K562 (cell line): ENCODE measurements around the gene MUSK. TPM values are rescaled to one million over a fixed set of nuclear protein-coding genes. Genes with fewer than 3 reads are reported as not detected.

Source experiments
- ATAC-seq: fragments of 200-7000 bp; cut with Tn5 transposase; 3 replicates; pipeline ENCODE4 v1.9.1; 2020; ENCODE audit warnings: moderate library complexity
- BruUV-seq: library from RNA; stranded (reverse); fragments of 400-500 nt; replicated peaks from 2 replicates; lab custom pipeline; 2021; lab: Mats Ljungman, UMichigan
- CTCF ChIA-PET: fragments of 300-600 bp; formaldehyde crosslinking; extraction: SDS; loops from one replicate; lab custom pipeline; 2021; ENCODE audit warnings: low intra/inter-chr PET ratio; lab: Yijun Ruan, JAX
- POLR2A ChIA-PET: fragments of 300-600, 350-650 bp; sonication (Branson Sonifier 250); formaldehyde crosslinking; extraction: SDS; loops from one replicate; lab custom pipeline; 2021; ENCODE audit warnings: antibody characterized with exemption, inconsistent platforms; lab: Yijun Ruan, JAX
- DNase-seq, 4 experiments: peaks; one replicate each; pipeline versions ENCODE4 v3.0.0 to v3.0.0-alpha.2; 2011 to 2018; ENCODE audit warnings: low spot score in 3 of 4, mixed read lengths in 3 of 4; ENCODE audit errors: extremely low read depth in 1 of 4
- FAIRE-seq: peaks from 2 replicates; lab custom pipeline; 2011; peaks lifted over from hg19 to GRCh38; lab: Jason Lieb, UNC
- H2AFZ ChIP-seq: 2 replicates; pipeline ENCODE4 v1.6.0; 2011; ENCODE audit warnings: low read depth, low read length, control low read depth, inconsistent platforms
- H3K27ac ChIP-seq: fragments of 200-600 bp; 3 replicates; pipeline ENCODE4 v1.8.0; 2011; ENCODE audit warnings: low read depth, mild to moderate bottlenecking, control low read depth, inconsistent platforms, low read length, moderate library complexity, mixed read lengths; ENCODE audit errors: extremely low read depth
- H3K27me3 ChIP-seq, 2 experiments: fragments of 300-600 bp in 1 of 2; 2 replicates in 1 of 2; 3 replicates in 1 of 2; pipeline versions ENCODE4 v1.6.0 to v1.8.0; 2011; ENCODE audit warnings: inconsistent platforms in 2 of 2, low read length in 2 of 2, mild to moderate bottlenecking in 1 of 2, mixed read lengths in 1 of 2, moderate library complexity in 1 of 2; ENCODE audit not compliant: control insufficient read depth in 2 of 2, insufficient read depth in 2 of 2
- H3K36me3 ChIP-seq: fragments of 300-600 bp; 3 replicates; pipeline ENCODE4 v1.8.0; 2011; ENCODE audit warnings: mild to moderate bottlenecking, low read length, inconsistent platforms; ENCODE audit not compliant: control insufficient read depth, insufficient read depth
- H3K4me1 ChIP-seq, 2 experiments: fragments of 200-600 bp in 1 of 2; replicated peaks in 1 of 2; 2 replicates in 1 of 2; 3 replicates in 1 of 2; pipeline versions ENCODE4 v1.5.1 to v1.8.0; 2011; ENCODE audit warnings: inconsistent platforms in 2 of 2, low read length in 2 of 2, mild to moderate bottlenecking in 1 of 2, mixed read lengths in 1 of 2, moderate library complexity in 1 of 2; ENCODE audit not compliant: control insufficient read depth in 2 of 2, insufficient read depth in 2 of 2
- H3K4me2 ChIP-seq: 2 replicates; pipeline ENCODE4 v1.6.1; 2011; ENCODE audit warnings: low read length, control low read depth, inconsistent platforms, mixed read lengths; ENCODE audit not compliant: insufficient read depth
- H3K4me3 ChIP-seq: fragments of 200-600 bp; sonication (generic), shearing (Covaris generic); 2 replicates; pipeline ENCODE4 v1.5.1; 2016; ENCODE audit warnings: control low read depth, inconsistent platforms
- H3K79me2 ChIP-seq: fragments of 200-600 bp; 3 replicates; pipeline ENCODE4 v1.8.0; 2011; ENCODE audit warnings: low read length, inconsistent platforms; ENCODE audit not compliant: control insufficient read depth, insufficient read depth
- H3K9ac ChIP-seq, 2 experiments: 2 replicates each; pipeline versions ENCODE4 v1.6.0 to v1.6.1; 2011; ENCODE audit warnings: low read depth in 2 of 2, low read length in 2 of 2, control low read depth in 1 of 2, inconsistent platforms in 1 of 2, mild to moderate bottlenecking in 1 of 2, mixed read lengths in 1 of 2; ENCODE audit not compliant: insufficient read depth in 1 of 2
- H3K9me1 ChIP-seq: one replicate; pipeline ENCODE4 v1.6.0; 2011; ENCODE audit warnings: inconsistent platforms, mild to moderate bottlenecking, low read length, moderate library complexity; ENCODE audit not compliant: control insufficient read depth, insufficient read depth
- H3K9me3 ChIP-seq: replicated peaks from 2 replicates; pipeline ENCODE4 v1.5.1; 2011; ENCODE audit warnings: low read depth, low read length, inconsistent platforms; ENCODE audit not compliant: control insufficient read depth, insufficient read depth
- H4K20me1 ChIP-seq: replicated peaks from 2 replicates; pipeline ENCODE4 v1.6.1; 2011; ENCODE audit warnings: low read length, inconsistent platforms, mixed read lengths; ENCODE audit not compliant: control insufficient read depth, insufficient read depth
- HDAC3 ChIP-seq: fragments of 450-650 bp; IDR thresholded peaks from 2 replicates; pipeline ENCODE4 v1.6.1; 2018; ENCODE audit warnings: borderline replicate concordance, mild to moderate bottlenecking, moderate library complexity; ENCODE audit not compliant: partially characterized antibody
- MAFG ChIP-seq: fragments of 450-650 bp; conservative IDR thresholded peaks from 2 replicates; pipeline ENCODE4 v1.6.1; 2016; ENCODE audit warnings: missing genetic modification characterization, missing compliant biosample characterization
- MAZ ChIP-seq, 2 experiments: fragments of 450-650 bp in 1 of 2; sonication (generic) in 1 of 2; formaldehyde crosslinking; IDR thresholded peaks in 1 of 2; conservative IDR thresholded peaks in 1 of 2; 2 replicates each; pipeline versions ENCODE4 v1.4.0 to v1.5.0; 2020; ENCODE audit warnings: mild to moderate bottlenecking in 1 of 2, missing genetic modification reagents in 1 of 2
- NFRKB ChIP-seq: fragments of 450-650 bp; IDR thresholded peaks from 2 replicates; pipeline ENCODE4 v1.6.1; 2016; ENCODE audit warnings: low read depth
- NR4A1 ChIP-seq, 2 experiments: fragments of 250-450 bp in 1 of 2; fragments of 450-650 bp in 1 of 2; sonication (Bioruptor Pico) in 1 of 2; IDR thresholded peaks; 2 replicates each; pipeline versions ENCODE4 v1.4.0 to v1.6.1; 2016 to 2020; ENCODE audit warnings: mild to moderate bottlenecking in 2 of 2, missing compliant biosample characterization in 1 of 2, missing genetic modification characterization in 1 of 2, moderate library complexity in 1 of 2
- NRF1 ChIP-seq, 2 experiments: fragments of 450-650 bp; IDR thresholded peaks in 1 of 2; conservative IDR thresholded peaks in 1 of 2; 2 replicates each; pipeline ENCODE4 v1.6.1; 2014; ENCODE audit warnings: mild to moderate bottlenecking in 2 of 2
- NUFIP1 ChIP-seq: fragments of 450-650 bp; IDR thresholded peaks from 2 replicates; pipeline ENCODE4 v1.6.1; 2018; ENCODE audit not compliant: partially characterized antibody
- POLR2B ChIP-seq: fragments of 450-650 bp; IDR thresholded peaks from 2 replicates; pipeline ENCODE4 v1.6.1; 2018; ENCODE audit warnings: low read depth; ENCODE audit not compliant: partially characterized antibody
- POLR3A ChIP-seq: IDR thresholded peaks from 2 replicates; pipeline ENCODE4 v1.6.1; 2011; ENCODE audit warnings: borderline replicate concordance, mild to moderate bottlenecking, moderate library complexity; ENCODE audit not compliant: insufficient read length, insufficient read depth; ENCODE audit errors: extremely low read depth
- XRCC5 ChIP-seq: fragments of 200-400 bp; formaldehyde crosslinking; IDR thresholded peaks from 2 replicates; pipeline ENCODE4 v1.6.1; 2017; ENCODE audit warnings: low read depth, mild to moderate bottlenecking, low read length
- ZC3H8 ChIP-seq: fragments of 450-650 bp; IDR thresholded peaks from 2 replicates; pipeline ENCODE4 v1.6.1; 2017
- ZNF316 ChIP-seq: fragments of 450-650 bp; IDR thresholded peaks from 2 replicates; pipeline ENCODE4 v1.6.1; 2016
- whole genome bisulfite sequencing: fragments of 100-300 bp; shearing (Covaris generic); methylation state at CpG from one replicate; pipeline ENCODE4 v1.1.6; 2016; ENCODE audit warnings: low coverage, mixed read lengths; ENCODE audit not compliant: insufficient coverage; ENCODE audit errors: missing lambda C conversion rate; 5-methylcytosine and 5-hydroxymethylcytosine counted together
- in situ Hi-C: fragments of 300-500 bp; cut with MboI; formaldehyde crosslinking; loops from 4 replicates; pipeline ENCODE4 v1.15.0; 2018; ENCODE audit warnings: inconsistent platforms, mixed read lengths
- intact Hi-C: fragments of 100-400 bp; cut with micrococcal nuclease; formaldehyde crosslinking; loops from 2 replicates; pipeline ENCODE4 v1.14.2; 2022
- polyA plus RNA-seq, 8 experiments: library from polyadenylated mRNA; depleted of rRNA in 4 of 8; stranded (reverse) in 5 of 8; unstranded in 3 of 8; fragments of >200 nt; fragmentation: Nextera tagmentation in 2 of 8; fragmentation: Illumina TruSeq in 1 of 8; extraction: Ambion mirVana in 2 of 8; extraction: Trizol in 1 of 8; gene quantifications; 2 replicates each; pipeline versions ENCODE4 v1.2.1 to v1.2.3, GENCODE V29; 2011 to 2014; ENCODE audit warnings: inconsistent platforms in 1 of 8, missing spikeins in 1 of 8
- total RNA-seq, 7 experiments: library from RNA; depleted of rRNA in 6 of 7; stranded (reverse); fragments of >200 nt in 6 of 7; fragmentation: Illumina TruSeq in 2 of 7; extraction: Trizol in 2 of 7; gene quantifications; 2 replicates each; pipeline versions ENCODE4 v1.2.1 to v1.2.3, GENCODE V29; 2011 to 2021; ENCODE audit warnings: low replicate concordance in 1 of 7
- TF ChIP-seq, protein P1 (sequence below): IDR thresholded peaks from 2 replicates; pipeline ENCODE4 v1.6.1; 2011; ENCODE audit warnings: borderline replicate concordance, low read depth, mild to moderate bottlenecking, moderate library complexity, low read length; ENCODE audit not compliant: insufficient read depth, poor library complexity, severe bottlenecking

Gene MUSK
- total and polyA plus RNA-seq, 9 of the 15 experiments (the other 6 are each of a cell fraction or from before 2014, with no cell fraction given): not detected

- Histone ChIP-seq H2AFZ (no peak overlapping the region), H3K9ac (no peak overlapping the region), H4K20me1 (no peaks in the 10 kb centered on the region), H3K4me1 (no peaks in the 10 kb centered on the region), H3K9me3 (no peaks in the 10 kb centered on the region), H3K4me2 (no peak overlapping the region), H3K36me3 (no peaks in the 10 kb centered on the region), H3K27ac (no peak overlapping the region), H3K9me1 (no peaks in the 10 kb centered on the region), H3K27me3 (no peaks in the 10 kb centered on the region), H3K79me2 (no peaks in the 10 kb centered on the region), H3K4me3 (no peak overlapping the region)
- in situ Hi-C loops: no loop called here
- CTCF ChIA-PET: no interaction called here
- WGBS: 0% methylated on average over 3 of the region's 3 CpGs
- FAIRE-seq (no peak), DNase-seq (no peak), ATAC-seq (no peak)
- no TSS peak for BruUV-seq
- intact Hi-C loops: no loop called here
- TF ChIP-seq POLR3A: no peak
- no peak for TF ChIP-seq NFRKB
- TF ChIP-seq HDAC3: no peak
- no peak for TF ChIP-seq NUFIP1
- no peak for TF ChIP-seq POLR2B
- TF ChIP-seq MAZ (CRISPR knock-in tag; conservative IDR thresholded peaks at IDR 0.05 in 1 of 2, IDR thresholded peaks at IDR 0.05 in 1 of 2): no peak
- TF ChIP-seq NRF1 (conservative IDR thresholded peaks at IDR 0.05 in 1 of 2, IDR thresholded peaks at IDR 0.05 in 1 of 2): no peak
- no peak for TF ChIP-seq XRCC5
- peak; percentile 29; the same call in 1 of the 2 replicates for TF ChIP-seq MAFG (tag)
- TF ChIP-seq, protein P1, sequence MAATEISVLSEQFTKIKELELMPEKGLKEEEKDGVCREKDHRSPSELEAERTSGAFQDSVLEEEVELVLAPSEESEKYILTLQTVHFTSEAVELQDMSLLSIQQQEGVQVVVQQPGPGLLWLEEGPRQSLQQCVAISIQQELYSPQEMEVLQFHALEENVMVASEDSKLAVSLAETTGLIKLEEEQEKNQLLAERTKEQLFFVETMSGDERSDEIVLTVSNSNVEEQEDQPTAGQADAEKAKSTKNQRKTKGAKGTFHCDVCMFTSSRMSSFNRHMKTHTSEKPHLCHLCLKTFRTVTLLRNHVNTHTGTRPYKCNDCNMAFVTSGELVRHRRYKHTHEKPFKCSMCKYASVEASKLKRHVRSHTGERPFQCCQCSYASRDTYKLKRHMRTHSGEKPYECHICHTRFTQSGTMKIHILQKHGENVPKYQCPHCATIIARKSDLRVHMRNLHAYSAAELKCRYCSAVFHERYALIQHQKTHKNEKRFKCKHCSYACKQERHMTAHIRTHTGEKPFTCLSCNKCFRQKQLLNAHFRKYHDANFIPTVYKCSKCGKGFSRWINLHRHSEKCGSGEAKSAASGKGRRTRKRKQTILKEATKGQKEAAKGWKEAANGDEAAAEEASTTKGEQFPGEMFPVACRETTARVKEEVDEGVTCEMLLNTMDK: no peak
- peak; percentile 52 for TF ChIP-seq ZNF316
- TF ChIP-seq ZC3H8: no peak
- no peak for TF ChIP-seq NR4A1 (CRISPR knock-in tag; IDR thresholded peaks at IDR 0.05)
- no peak for TF ChIP-seq NR4A1 (tag; IDR thresholded peaks at IDR 0.05)
- POLR2A ChIA-PET: no interaction called here
Measured at GRCh38 chr9:110672873-110673510, 4.4 kb downstream of the MUSK start.
